ENCODE results near the gene CELSR3. TPM values are rescaled to one million over a fixed set of nuclear protein-coding genes. Genes with fewer than 3 reads are reported as not detected.

Gene CELSR3
- total RNA-seq, 2 experiments from 2014 or later: 4.9 to 5.1 TPM

DNA sequence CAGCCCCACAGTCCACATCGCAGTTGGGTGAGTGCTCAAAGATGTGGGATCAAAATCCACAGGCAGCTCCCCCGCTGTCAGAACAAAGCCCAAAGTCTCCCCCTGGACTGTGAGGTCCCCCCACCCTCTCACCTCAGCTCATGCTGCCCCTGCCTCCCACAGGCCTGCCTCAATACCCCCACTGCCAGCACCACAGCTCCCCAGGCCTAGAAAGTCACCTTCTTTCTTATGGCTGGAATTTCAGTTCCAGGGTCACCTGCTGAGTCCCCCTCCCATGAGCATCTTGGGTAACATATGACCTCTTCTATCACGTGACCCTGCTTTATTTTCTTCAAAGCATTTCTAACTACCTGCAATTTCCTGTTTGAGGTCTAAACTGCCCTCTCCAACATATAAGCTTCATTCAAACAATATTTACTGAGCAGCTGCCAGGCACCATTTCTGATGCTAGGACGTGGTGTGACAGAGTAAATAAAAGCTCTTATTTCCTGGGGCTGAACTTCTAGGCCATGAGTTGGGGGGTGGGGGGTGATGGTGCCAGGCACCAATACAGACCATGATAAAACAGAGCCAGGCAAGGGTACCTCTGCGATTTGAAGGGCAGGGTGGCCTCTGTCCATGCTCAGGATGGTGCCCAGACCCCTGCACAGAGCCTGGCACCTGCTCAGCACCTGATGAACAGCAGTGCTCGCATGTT, 38.7 kb downstream of the CELSR3 start:
- Mint-ChIP-seq H3K27ac (no peak overlapping the region), H3K4me1 (ENCODE audit: low read depth) (peaks cover 6% of the 10 kb centered on the region), H3K4me3 (no peak overlapping the region), H3K27me3 (ENCODE audit: low read depth) (no peaks in the 10 kb centered on the region), H3K9me3 (no peaks in the 10 kb centered on the region), H3K36me3 (ENCODE audit: low read depth) (peaks cover 12% of the 10 kb centered on the region)
- CTCF ChIA-PET: interaction anchor here (0.6 to 3.7 kb wide), 5 partner anchors 11 to 66 kb away, joined by 4 to 16 read pairs (median 5); partner anchors contain the start of gene SLC26A6
- intact Hi-C loops (cut with micrococcal nuclease): no loop called here
- no peak for DNase-seq

DNA sequence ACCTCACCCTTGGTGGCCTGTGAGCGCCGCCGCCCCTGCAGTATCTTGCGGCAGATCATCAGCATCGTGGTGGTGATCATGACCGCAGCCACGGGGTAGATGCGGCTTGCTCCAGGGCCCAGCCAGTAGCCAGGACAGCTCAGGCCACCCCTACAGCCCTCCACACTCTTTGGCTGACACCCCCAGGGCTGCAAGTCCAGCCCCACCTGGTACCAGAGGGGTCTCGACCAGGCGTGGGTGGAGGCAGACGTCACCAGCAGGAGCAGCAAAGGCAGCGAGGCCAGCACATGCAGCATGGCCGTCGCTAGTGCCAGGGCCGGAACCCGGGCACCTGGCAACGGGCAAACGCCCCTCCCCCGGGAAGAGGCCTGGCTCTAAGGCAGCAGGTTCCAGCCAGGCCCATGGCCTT, 41.2 kb downstream of the CELSR3 start, which contains the start of gene TMEM89:
TSS of gene TMEM89 (minus strand) at position 309 of the 409 bp plus-strand sequence. CDS start at position 296, 13 bp downstream.
- H3K4me1 Mint-ChIP-seq (ENCODE audit: low read depth): peaks cover 6% of the 10 kb centered on the region
- no peaks in the 10 kb centered on the region for H3K27me3 Mint-ChIP-seq (ENCODE audit: low read depth)
- DNase-seq: no peak
- CTCF ChIA-PET: interaction anchor here (0.6 kb wide), 1 partner anchor 222 kb away, joined by 6 read pairs; no protein-coding TSS in a partner anchor
- H3K36me3 Mint-ChIP-seq (ENCODE audit: low read depth): peaks cover 7% of the 10 kb centered on the region
- intact Hi-C loops (cut with micrococcal nuclease): no loop called here
- H3K27ac Mint-ChIP-seq: no peak within 1 kb of the TSS
- H3K9me3 Mint-ChIP-seq: peaks cover 16% of the 10 kb centered on the region
- no peak within 1 kb of the TSS for H3K4me3 Mint-ChIP-seq

DNA sequence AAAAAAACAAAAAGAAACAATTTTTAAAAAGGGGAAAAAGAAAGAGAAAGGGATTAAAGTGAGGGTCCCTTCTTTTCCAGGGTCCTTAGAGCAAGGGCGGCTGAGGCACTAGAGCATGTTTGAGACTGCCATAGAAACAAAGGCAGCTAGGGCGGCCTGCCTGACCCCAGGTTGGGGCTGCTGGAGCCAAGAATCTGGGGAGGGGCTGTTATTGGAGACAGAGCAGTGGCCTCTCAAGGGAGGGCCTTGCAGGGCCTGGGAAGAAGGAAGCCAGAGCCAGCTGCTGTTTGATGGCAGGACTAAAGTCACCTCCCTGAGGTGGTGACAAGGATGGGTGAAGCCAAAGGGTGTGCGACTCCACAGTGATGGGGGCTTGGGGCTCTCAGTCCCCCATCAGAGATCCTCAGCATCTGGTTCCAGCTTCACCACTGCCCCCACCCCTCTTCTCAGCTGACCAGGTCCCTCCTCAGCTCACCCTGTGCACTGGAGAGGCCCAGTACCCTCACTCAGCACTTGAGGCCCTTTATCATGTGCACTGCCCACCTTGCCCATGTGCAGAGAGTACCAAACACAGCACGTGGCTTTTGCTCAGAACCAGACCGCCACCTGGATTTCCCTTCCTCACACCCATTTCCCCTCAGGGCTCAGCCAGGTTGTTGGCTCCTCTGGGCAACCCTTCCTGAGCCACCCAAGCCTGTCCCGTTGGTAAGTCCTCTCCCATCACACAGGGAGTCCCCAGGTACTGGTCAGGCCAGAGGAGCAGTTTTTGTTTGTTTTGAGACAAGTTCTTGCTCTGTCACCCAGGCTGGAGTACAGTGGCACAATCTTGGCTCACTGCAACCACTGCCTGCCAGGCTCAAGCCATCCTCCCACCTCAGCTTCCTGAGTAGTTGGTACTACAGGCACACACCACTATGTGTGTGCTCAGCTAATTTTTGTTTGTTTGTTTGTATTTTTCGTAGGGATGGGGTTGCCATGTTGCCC, 42.9 kb downstream of the CELSR3 start:
- peaks cover 6% of the 10 kb centered on the region for H3K4me1 Mint-ChIP-seq (ENCODE audit: low read depth)
- peaks cover 6% of the 10 kb centered on the region for H3K36me3 Mint-ChIP-seq (ENCODE audit: low read depth)
- no peak for DNase-seq
- H3K4me3 Mint-ChIP-seq: no peak overlapping the region
- no peaks in the 10 kb centered on the region for H3K27me3 Mint-ChIP-seq (ENCODE audit: low read depth)
- CTCF ChIA-PET: no interaction called here
- intact Hi-C loops (cut with micrococcal nuclease): no loop called here
- peaks cover 16% of the 10 kb centered on the region for H3K9me3 Mint-ChIP-seq
- no peak overlapping the region for H3K27ac Mint-ChIP-seq

DNA sequence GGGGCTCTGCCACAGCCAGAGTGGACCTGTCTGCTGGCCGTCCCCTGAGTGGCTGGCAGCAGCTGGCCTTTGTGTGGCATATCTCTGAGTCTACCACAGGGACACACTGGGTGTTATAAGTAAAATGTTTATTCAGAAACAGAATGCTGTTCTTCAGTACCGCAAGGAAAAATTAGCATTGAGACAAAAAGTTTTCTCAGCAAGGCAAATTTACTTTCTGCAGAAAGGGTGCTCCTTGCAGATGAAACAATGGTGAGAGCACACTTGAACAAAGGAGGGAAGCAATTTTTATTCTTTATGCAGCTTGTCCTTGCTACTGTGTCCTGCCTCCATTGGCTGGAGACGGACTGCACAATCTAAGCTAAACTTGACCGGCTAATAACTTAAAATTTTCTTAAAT, 45.1 kb downstream of the CELSR3 start:
- no peak for DNase-seq
- peaks cover 16% of the 10 kb centered on the region for H3K9me3 Mint-ChIP-seq
- no peak overlapping the region for H3K4me3 Mint-ChIP-seq
- CTCF ChIA-PET: interaction anchor here (0.7 kb wide), 1 partner anchor 25 kb away, joined by 3 read pairs; no protein-coding TSS in a partner anchor
- H3K4me1 Mint-ChIP-seq (ENCODE audit: low read depth): peaks cover 9% of the 10 kb centered on the region
- H3K36me3 Mint-ChIP-seq (ENCODE audit: low read depth): peaks cover 6% of the 10 kb centered on the region
- no peaks in the 10 kb centered on the region for H3K27me3 Mint-ChIP-seq (ENCODE audit: low read depth)
- no peak overlapping the region for H3K27ac Mint-ChIP-seq
- intact Hi-C loops (cut with micrococcal nuclease): no loop called here

DNA sequence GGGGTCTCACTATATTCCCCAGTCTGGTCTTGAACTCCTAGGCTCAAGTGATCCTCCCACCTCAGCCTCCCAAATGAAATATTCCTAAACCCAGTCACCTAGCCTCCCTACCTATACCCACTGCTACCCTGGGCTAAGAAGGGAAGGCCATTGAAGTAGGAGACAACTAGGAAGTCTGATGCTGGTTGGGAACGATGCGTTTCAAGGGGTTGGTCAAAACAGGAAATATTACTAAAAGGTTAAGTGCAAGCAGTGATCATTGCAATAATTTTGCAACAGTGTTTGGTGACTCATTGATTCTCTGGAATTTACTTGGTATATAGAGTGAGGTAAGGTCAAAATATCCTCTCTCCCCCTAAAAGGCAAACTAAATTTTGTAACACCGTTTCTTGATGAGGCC, 48.6 kb downstream of the CELSR3 start:
- H3K27me3 Mint-ChIP-seq (ENCODE audit: low read depth): no peaks in the 10 kb centered on the region
- peaks cover 12% of the 10 kb centered on the region for H3K4me1 Mint-ChIP-seq (ENCODE audit: low read depth)
- no peak overlapping the region for H3K4me3 Mint-ChIP-seq
- CTCF ChIA-PET: interaction anchor here (0.6 to 2.7 kb wide), 4 partner anchors 71 to 746 kb away, joined by 3 to 11 read pairs (median 4); no protein-coding TSS in a partner anchor
- no peak for DNase-seq
- peaks cover 7% of the 10 kb centered on the region for H3K36me3 Mint-ChIP-seq (ENCODE audit: low read depth)
- intact Hi-C loops (cut with micrococcal nuclease): no loop called here
- H3K27ac Mint-ChIP-seq: peak overlapping the region; percentile 59
- peaks cover 16% of the 10 kb centered on the region for H3K9me3 Mint-ChIP-seq

DNA sequence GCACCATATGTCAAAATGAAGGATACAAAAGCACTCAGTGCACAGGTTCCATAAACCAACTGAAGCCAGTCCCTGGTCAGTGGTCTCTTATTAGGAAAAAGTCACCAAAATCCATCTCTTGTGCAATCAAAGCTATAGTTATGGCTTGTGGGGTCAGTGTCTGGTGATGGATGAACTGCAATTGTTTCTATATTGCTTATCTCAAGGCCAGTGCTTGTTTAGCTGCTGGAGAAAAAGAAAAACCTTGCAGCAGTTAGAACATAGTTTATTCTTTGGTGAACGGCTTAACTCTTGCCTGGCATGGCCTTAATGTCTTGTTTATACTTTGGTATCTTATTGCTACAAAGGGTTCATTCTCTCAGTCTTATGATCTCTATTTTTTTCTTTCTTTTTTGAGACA, 50.4 kb downstream of the CELSR3 start:
- CTCF ChIA-PET: interaction anchor here (0.7 to 2.7 kb wide), 3 partner anchors 23 to 212 kb away, joined by 3 to 22 read pairs (median 11); partner anchors contain the start of gene SLC26A6
- H3K4me3 Mint-ChIP-seq: no peak overlapping the region
- H3K27ac Mint-ChIP-seq: no peak overlapping the region
- H3K36me3 Mint-ChIP-seq (ENCODE audit: low read depth): peaks cover 15% of the 10 kb centered on the region
- intact Hi-C loops (cut with micrococcal nuclease): no loop called here
- no peaks in the 10 kb centered on the region for H3K27me3 Mint-ChIP-seq (ENCODE audit: low read depth)
- peaks cover 24% of the 10 kb centered on the region for H3K4me1 Mint-ChIP-seq (ENCODE audit: low read depth)
- H3K9me3 Mint-ChIP-seq: peaks cover 4% of the 10 kb centered on the region
- no peak for DNase-seq

DNA sequence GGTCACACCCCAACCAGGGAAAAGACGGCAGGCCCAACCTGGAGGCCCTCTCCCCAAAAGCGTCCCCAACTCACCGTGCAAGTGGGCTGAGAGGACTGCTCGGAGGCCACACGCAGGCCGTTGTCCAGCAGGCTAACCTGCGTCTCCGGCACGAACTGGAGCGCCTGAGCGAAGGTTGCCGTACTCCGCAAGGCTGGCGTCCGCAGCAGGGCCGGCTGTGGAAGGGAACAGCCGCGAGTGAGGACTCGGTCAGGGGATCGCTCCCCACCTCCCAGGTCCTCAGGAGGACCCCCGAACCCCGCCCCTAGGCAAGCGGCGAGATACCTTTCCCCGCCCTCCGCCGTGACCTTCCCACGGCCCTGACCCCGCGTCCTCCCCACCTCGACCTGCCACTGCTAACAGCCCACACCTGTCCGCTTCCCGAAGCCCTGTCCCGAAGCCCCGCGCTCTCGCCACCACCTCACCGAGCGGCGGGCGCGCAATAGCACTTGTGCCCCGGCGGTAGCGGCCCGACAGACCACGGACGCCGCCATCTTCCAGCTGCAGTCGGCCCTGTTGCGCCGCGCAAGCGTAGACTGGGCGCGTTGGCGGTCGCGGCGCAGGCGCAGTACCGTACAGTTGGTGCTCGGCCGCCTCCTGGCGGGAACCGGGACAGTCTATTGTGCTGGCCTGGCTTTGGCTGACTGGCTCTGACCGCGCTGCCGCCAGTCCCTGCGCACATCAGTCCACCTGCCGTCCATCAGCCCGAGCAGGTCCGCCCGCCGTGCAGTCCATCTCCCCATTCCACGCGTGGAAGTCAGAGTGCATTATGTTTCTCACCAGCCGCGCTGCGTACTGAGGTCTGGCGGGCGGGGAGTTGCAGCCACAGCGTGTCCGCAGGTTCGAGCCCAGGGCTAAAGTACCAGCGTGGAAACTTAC, 53.3 kb downstream of the CELSR3 start, which contains the start of gene UQCRC1:
TSS of gene UQCRC1 (minus strand) at position 559 of the 918 bp plus-strand sequence. CDS start at position 533, 26 bp downstream.
- H3K27me3 Mint-ChIP-seq (ENCODE audit: low read depth): no peaks in the 10 kb centered on the region
- H3K9me3 Mint-ChIP-seq: no peaks in the 10 kb centered on the region
- H3K4me1 Mint-ChIP-seq (ENCODE audit: low read depth): peaks cover 23% of the 10 kb centered on the region
- peaks cover 21% of the 10 kb centered on the region for H3K36me3 Mint-ChIP-seq (ENCODE audit: low read depth)
- peak within 1 kb of the TSS; percentile 92 for H3K27ac Mint-ChIP-seq
- H3K4me3 Mint-ChIP-seq: peak within 1 kb of the TSS; percentile 99
- CTCF ChIA-PET: interaction anchor here (0.6 to 2.1 kb wide), 4 partner anchors 14 to 354 kb away, joined by 3 to 10 read pairs (median 4); partner anchors contain the start of gene SLC26A6
- intact Hi-C loops (cut with micrococcal nuclease): loop anchor here (1.0 to 5.0 kb wide), 6 partner anchors 26 to 208 kb away; partner anchors contain the start of genes NCKIPSD, PFKFB4 and SLC26A6
- DNase-seq: peak; percentile 94

DNA sequence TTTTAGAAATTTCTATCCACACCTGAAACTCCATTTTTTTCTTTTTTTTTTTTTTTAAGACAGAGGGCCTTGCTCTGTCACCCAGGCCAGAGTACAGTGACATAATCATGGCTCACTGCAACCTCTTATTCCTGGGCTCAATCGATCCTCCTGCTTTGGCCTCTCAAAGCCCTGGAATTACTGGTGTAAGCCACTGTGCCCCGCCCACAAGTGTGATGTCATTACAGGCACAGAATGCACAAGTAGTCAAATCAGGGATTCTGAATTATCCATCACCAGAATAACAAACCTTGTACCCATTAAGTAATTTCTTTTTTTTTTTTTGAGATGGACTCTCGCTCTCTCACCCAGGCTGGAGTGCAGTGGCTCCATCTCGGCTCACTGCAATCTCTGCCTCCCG, 55.2 kb downstream of the CELSR3 start:
- Mint-ChIP-seq H3K9me3 (no peaks in the 10 kb centered on the region), H3K27ac (no peak overlapping the region), H3K27me3 (ENCODE audit: low read depth) (no peaks in the 10 kb centered on the region), H3K4me1 (ENCODE audit: low read depth) (peaks cover 15% of the 10 kb centered on the region), H3K4me3 (no peak overlapping the region), H3K36me3 (ENCODE audit: low read depth) (peaks cover 26% of the 10 kb centered on the region)
- CTCF ChIA-PET: interaction anchor here (0.8 kb wide), 1 partner anchor 28 kb away, joined by 3 read pairs; the partner anchor contains the start of gene SLC26A6
- intact Hi-C loops (cut with micrococcal nuclease): loop anchor here (5.0 kb wide), 1 partner anchor 135 kb away; no protein-coding TSS in a partner anchor
- peak; percentile 46 for DNase-seq

DNA sequence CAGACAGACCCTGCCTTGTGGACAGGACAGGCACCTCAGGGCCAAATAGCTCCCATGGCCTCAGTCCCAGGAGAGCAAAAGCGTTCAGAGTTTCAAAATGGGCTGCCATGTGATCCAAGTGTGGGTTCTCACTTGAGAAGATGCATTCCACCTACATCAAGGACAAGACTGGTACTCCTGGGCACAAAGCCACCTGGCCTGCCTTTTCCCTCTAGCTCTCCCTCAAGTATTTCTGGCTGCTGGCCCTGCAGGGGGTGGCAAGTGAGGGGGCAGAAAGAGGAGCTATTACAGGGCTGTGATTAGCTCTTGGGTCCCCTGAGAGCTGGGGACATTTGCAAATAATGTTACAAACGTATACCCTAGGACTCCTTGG, 61.1 kb downstream of the CELSR3 start:
- intact Hi-C loops (cut with micrococcal nuclease): no loop called here
- CTCF ChIA-PET: interaction anchor here (1.0 to 1.3 kb wide), 2 partner anchors 34 to 43 kb away, joined by 3 to 5 read pairs; partner anchors contain the start of gene SLC26A6
- H3K27me3 Mint-ChIP-seq (ENCODE audit: low read depth): no peaks in the 10 kb centered on the region
- H3K4me3 Mint-ChIP-seq: no peak overlapping the region
- DNase-seq: no peak
- no peaks in the 10 kb centered on the region for H3K4me1 Mint-ChIP-seq (ENCODE audit: low read depth)
- no peaks in the 10 kb centered on the region for H3K9me3 Mint-ChIP-seq
- H3K27ac Mint-ChIP-seq: no peak overlapping the region
- peaks cover 21% of the 10 kb centered on the region for H3K36me3 Mint-ChIP-seq (ENCODE audit: low read depth)

DNA sequence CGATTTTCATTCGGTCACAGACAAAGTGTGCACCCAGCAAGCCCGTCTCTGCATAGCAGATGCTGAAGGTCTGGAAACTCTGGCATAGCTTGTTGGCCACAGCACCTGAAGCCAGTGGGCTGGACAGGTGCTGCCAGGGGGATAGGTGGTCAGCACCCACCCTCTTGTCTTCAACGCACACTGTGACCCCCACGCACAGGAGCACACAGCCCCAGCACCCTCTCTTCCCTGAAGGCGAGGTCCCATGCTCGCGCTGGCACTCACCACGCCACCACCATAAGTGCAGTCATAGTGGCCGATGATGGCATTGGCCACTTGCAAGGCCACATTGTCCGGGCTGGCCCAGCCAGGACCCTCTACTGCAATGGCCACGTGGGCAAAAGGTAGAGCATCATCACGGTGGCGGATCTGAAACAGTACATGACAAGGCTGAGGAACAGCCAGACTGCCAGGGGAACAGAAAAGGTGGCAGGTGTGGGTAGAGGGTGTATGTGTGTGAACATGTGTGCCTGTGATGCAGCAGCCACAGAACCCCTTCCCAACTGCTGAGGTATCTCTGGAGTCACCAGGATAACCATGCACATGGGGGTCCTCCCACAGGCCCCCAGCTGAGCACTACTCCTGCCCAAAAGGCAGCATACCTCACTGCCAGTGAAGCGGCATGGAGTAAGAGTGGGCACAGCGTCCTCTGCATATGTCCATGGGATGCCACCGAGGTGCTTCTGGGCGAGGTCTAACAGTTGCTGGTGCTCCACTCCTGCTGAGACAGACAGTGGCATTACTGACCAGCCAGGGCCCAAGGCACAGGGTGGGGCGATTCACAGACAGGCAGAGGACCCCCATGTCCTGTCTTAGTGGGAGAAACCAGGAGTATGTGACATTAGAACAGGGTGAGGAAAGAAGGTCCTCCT, 61.7 kb downstream of the CELSR3 start:
- no peaks in the 10 kb centered on the region for H3K27me3 Mint-ChIP-seq (ENCODE audit: low read depth)
- no peak overlapping the region for H3K4me3 Mint-ChIP-seq
- H3K9me3 Mint-ChIP-seq: no peaks in the 10 kb centered on the region
- intact Hi-C loops (cut with micrococcal nuclease): no loop called here
- peaks cover 19% of the 10 kb centered on the region for H3K36me3 Mint-ChIP-seq (ENCODE audit: low read depth)
- CTCF ChIA-PET: interaction anchor here (1.0 to 1.3 kb wide), 2 partner anchors 35 to 42 kb away, joined by 3 to 5 read pairs; partner anchors contain the start of gene SLC26A6
- no peaks in the 10 kb centered on the region for H3K4me1 Mint-ChIP-seq (ENCODE audit: low read depth)
- DNase-seq: no peak
- no peak overlapping the region for H3K27ac Mint-ChIP-seq

Measured in activated naive CD4-positive, alpha-beta T cell treated with anti-CD3 and anti-CD28 coated beads for 36 hours (primary cell).